NCI-H1694 treated with DMSO at 0.1 percent for 48 hours (cell line): Measurements from ENCODE around the gene SYT5.
"Not testable (repeated sequence)": the region's sequence is repeated elsewhere in the genome, so short reads cannot be mapped to it uniquely, and the experiment has no call there.

Experiments
- DNase-seq: peaks from one replicate; lab custom pipeline; 2025; lab: John Stamatoyannopoulos, UW

SYT5 gene

GRCh38 chr19:55171440-55171839, 8.6 kb downstream of the SYT5 start:
- DNase-seq = no peak

- no peak for DNase-seq
These were observed 11.0 kb downstream of the SYT5 start for GRCh38 chr19:55169136-55169535.

- peak; percentile 95 for DNase-seq
These were observed 13.4 kb downstream of the SYT5 start, which contains the start of gene DNAAF3 for GRCh38 chr19:55166530-55167268. TSS of gene DNAAF3 (minus strand) at chr19:55166613. CDS start at chr19:55166413, 200 bp downstream.

GRCh38 chr19:55165952-55166529, 14.0 kb downstream of the SYT5 start:
- peak; percentile 85 for DNase-seq

GRCh38 chr19:55161571-55162322, 18.3 kb downstream of the SYT5 start:
- no peak for DNase-seq

GRCh38 chr19:55160986-55161365, 19.1 kb downstream of the SYT5 start:
- no peak for DNase-seq

- peak; percentile 83 for DNase-seq
These were observed 19.7 kb downstream of the SYT5 start for GRCh38 chr19:55160128-55160985.

GRCh38 chr19:55158848-55159749, 21.0 kb downstream of the SYT5 start:
- DNase-seq = no peak

- no peak for DNase-seq
These were observed 21.7 kb downstream of the SYT5 start for GRCh38 chr19:55158423-55158822.

- no peak for DNase-seq
These were observed 22.8 kb downstream of the SYT5 start, which contains the start of gene TNNI3 for GRCh38 chr19:55157064-55157908. TSS of gene TNNI3 (minus strand) at chr19:55157732. CDS start at chr19:55157589, 143 bp downstream.

GRCh38 chr19:55156202-55157063, 23.7 kb downstream of the SYT5 start:
- DNase-seq = no peak

- not testable (repeated sequence) for DNase-seq
These were observed 24.3 kb downstream of the SYT5 start for GRCh38 chr19:55155784-55156183.

- no peak for DNase-seq
These were observed 26.3 kb downstream of the SYT5 start for GRCh38 chr19:55153652-55154264.

GRCh38 chr19:55152017-55152416, 28.1 kb downstream of the SYT5 start:
- DNase-seq = peak; percentile 25

- DNase-seq = no peak
These were observed 30.7 kb downstream of the SYT5 start, which contains the start of gene TNNT1 for GRCh38 chr19:55149078-55150003. TSS of gene TNNT1 (minus strand) at chr19:55149206. CDS start at chr19:55147157, 2,049 bp downstream.

- no peak for DNase-seq
These were observed 32.4 kb downstream of the SYT5 start for GRCh38 chr19:55147545-55148251.
